ENCODE results near the gene SPATA31C2. TPM values are rescaled to one million over a fixed set of nuclear protein-coding genes. Genes with fewer than 3 reads are reported as not detected.
"Not testable (repeated sequence)": the region's sequence is repeated elsewhere in the genome, so short reads cannot be mapped to it uniquely, and the experiment has no call there.

The SPATA31C2 gene
- total RNA-seq: under 1 TPM in 1 of 5 experiments, not detected in 4; 0.17 TPM
- polyA plus RNA-seq: not detected
- total RNA-seq: not detected

DNA sequence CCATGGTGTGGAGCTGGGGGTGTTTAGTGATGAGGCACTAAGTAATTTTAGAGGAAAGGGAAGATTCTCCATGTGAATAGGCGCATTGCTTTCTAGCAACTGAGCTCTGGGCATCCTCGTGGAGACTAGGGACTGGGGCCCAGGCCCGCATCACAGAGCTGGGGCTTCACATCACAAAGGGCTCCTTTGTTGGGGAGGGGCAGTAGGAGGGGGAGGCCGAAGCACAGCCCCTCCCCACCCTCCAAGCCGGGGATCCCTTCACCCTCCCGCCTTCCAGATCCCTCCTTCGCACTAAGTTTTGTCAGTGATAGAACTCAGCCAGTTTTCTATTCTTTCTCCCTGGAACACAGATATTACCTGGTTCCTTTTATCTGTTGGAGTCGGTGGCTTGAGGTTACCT is at the start of gene SPATA31C2:
TSS of gene SPATA31C2 (minus strand) at position 101 of the 400 bp plus-strand sequence. CDS start at position 72, 29 bp downstream.
- DNase-seq; H3K27me3 ChIP-seq (ENCODE audit: control insufficient read depth in 2 of 2, insufficient read depth in 2 of 2, low read length in 2 of 2); H3K4me3 Mint-ChIP-seq; H3K9me3 ChIP-seq (ENCODE audit: control insufficient read depth in 2 of 3, low read length in 3 of 3); H3K4me1 ChIP-seq (ENCODE audit: control insufficient read depth in 2 of 2, insufficient read depth in 2 of 2, low read length in 2 of 2); intact Hi-C loops (cut with micrococcal nuclease); H3K36me3 Mint-ChIP-seq; CTCF ChIA-PET; H3K4me1 Mint-ChIP-seq; H3K9me3 Mint-ChIP-seq; H3K36me3 ChIP-seq (ENCODE audit: control insufficient read depth in 2 of 3, insufficient read depth in 3 of 3, low read length in 3 of 3); POLR2A ChIA-PET; H3K4me3 ChIP-seq (ENCODE audit: low read length); H3K27me3 Mint-ChIP-seq; ATAC-seq; H3K27ac ChIP-seq (ENCODE audit: low read depth, low read length); H3K27ac Mint-ChIP-seq: not testable (repeated sequence)

GRCh38 chr9:88187631-88188030 is 49.4 kb upstream of the SPATA31C2 start:
- peaks cover 0 to 15% (median 9%) of the 10 kb centered on the region in 11 donors for H3K9me3 Mint-ChIP-seq
- H3K4me1 ChIP-seq (ENCODE audit: control insufficient read depth in 2 of 2, insufficient read depth in 2 of 2, low read length in 2 of 2): no peaks in the 10 kb centered on the region
- H3K27ac ChIP-seq (ENCODE audit: low read depth, low read length): no peak overlapping the region
- no peak overlapping the region for H3K4me3 ChIP-seq (ENCODE audit: low read length)
- H3K27me3 ChIP-seq (ENCODE audit: control insufficient read depth in 2 of 2, insufficient read depth in 2 of 2, low read length in 2 of 2): peaks cover 0 to 3% of the 10 kb centered on the region in 2 donors
- ATAC-seq: no peak
- no peak overlapping the region for H3K27ac Mint-ChIP-seq
- H3K27me3 Mint-ChIP-seq: peaks cover 17 to 55% (median 30%) of the 10 kb centered on the region in 5 donors
- peaks cover 0 to 2% (median 0%) of the 10 kb centered on the region in 5 donors for H3K36me3 Mint-ChIP-seq
- ChIA-PET POLR2A (no interaction called here), CTCF (no interaction called here)
- intact Hi-C loops (cut with micrococcal nuclease): no loop called here
- DNase-seq: no peak
- H3K4me3 Mint-ChIP-seq: no peak overlapping the region
- H3K4me1 Mint-ChIP-seq: peaks cover 0 to 3% (median 0%) of the 10 kb centered on the region in 7 donors
- no peaks in the 10 kb centered on the region for H3K9me3 ChIP-seq (ENCODE audit: control insufficient read depth in 2 of 3, low read length in 3 of 3)
- no peaks in the 10 kb centered on the region for H3K36me3 ChIP-seq (ENCODE audit: control insufficient read depth in 2 of 3, insufficient read depth in 3 of 3, low read length in 3 of 3)

- Mint-ChIP-seq H3K4me1 (peaks cover 0 to 3% (median 0%) of the 10 kb centered on the region in 7 donors), H3K36me3 (peaks cover 0 to 2% (median 0%) of the 10 kb centered on the region in 5 donors), H3K27ac (no peak overlapping the region), H3K4me3 (no peak overlapping the region), H3K9me3 (peaks cover 0 to 15% (median 7%) of the 10 kb centered on the region in 11 donors), H3K27me3 (peaks cover 14 to 54% (median 32%) of the 10 kb centered on the region in 5 donors)
- ChIA-PET POLR2A (no interaction called here), CTCF (no interaction called here)
- H3K36me3 ChIP-seq (ENCODE audit: control insufficient read depth in 2 of 3, insufficient read depth in 3 of 3, low read length in 3 of 3): no peaks in the 10 kb centered on the region
- no peak overlapping the region for H3K4me3 ChIP-seq (ENCODE audit: low read length)
- no peaks in the 10 kb centered on the region for H3K4me1 ChIP-seq (ENCODE audit: control insufficient read depth in 2 of 2, insufficient read depth in 2 of 2, low read length in 2 of 2)
- DNase-seq: no peak
- peaks cover 0 to 3% of the 10 kb centered on the region in 2 donors for H3K27me3 ChIP-seq (ENCODE audit: control insufficient read depth in 2 of 2, insufficient read depth in 2 of 2, low read length in 2 of 2)
- no peak for ATAC-seq
- H3K9me3 ChIP-seq (ENCODE audit: control insufficient read depth in 2 of 3, low read length in 3 of 3): no peaks in the 10 kb centered on the region
- intact Hi-C loops (cut with micrococcal nuclease): no loop called here
- H3K27ac ChIP-seq (ENCODE audit: low read depth, low read length): no peak overlapping the region
Measured at GRCh38 chr9:88186495-88187110, 48.3 kb upstream of the SPATA31C2 start.

DNA sequence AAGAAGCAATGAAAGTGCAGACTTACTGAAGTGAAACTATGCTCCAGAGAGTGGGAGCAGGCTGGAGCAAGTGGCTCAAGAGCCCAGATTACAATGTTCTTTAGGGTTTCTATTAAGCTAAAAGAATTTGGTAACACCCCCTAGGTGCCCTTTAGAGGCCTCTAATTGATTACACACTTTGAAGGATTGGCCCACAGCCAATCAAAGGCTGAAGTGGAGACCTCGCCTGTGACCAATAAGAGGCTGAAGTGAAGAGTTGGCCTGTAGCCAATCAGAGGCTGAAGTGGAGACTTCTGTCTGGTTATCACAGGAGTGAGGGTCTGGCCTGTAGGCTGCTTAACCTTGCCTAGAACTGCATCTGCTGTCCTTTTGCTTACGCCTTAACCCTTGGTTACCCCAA is 46.7 kb upstream of the SPATA31C2 start:
- ChIA-PET CTCF (no interaction called here), POLR2A (no interaction called here)
- Mint-ChIP-seq H3K9me3 (peaks cover 0 to 4% (median 1%) of the 10 kb centered on the region in 11 donors), H3K4me1 (peaks cover 0 to 9% (median 2%) of the 10 kb centered on the region in 7 donors), H3K4me3 (no peak overlapping the region), H3K27me3 (peaks cover 15 to 44% (median 25%) of the 10 kb centered on the region in 5 donors), H3K36me3 (no peaks in the 10 kb centered on the region), H3K27ac (no peak overlapping the region)
- no peak overlapping the region for H3K27ac ChIP-seq (ENCODE audit: low read depth, low read length)
- no peaks in the 10 kb centered on the region for H3K4me1 ChIP-seq (ENCODE audit: control insufficient read depth in 2 of 2, insufficient read depth in 2 of 2, low read length in 2 of 2)
- no peaks in the 10 kb centered on the region for H3K36me3 ChIP-seq (ENCODE audit: control insufficient read depth in 2 of 3, insufficient read depth in 3 of 3, low read length in 3 of 3)
- peaks cover 0 to 3% of the 10 kb centered on the region in 2 donors for H3K27me3 ChIP-seq (ENCODE audit: control insufficient read depth in 2 of 2, insufficient read depth in 2 of 2, low read length in 2 of 2)
- ATAC-seq (no peak), DNase-seq (no peak)
- no peak overlapping the region for H3K4me3 ChIP-seq (ENCODE audit: low read length)
- H3K9me3 ChIP-seq (ENCODE audit: control insufficient read depth in 2 of 3, low read length in 3 of 3): no peaks in the 10 kb centered on the region
- intact Hi-C loops (cut with micrococcal nuclease): no loop called here

GRCh38 chr9:88183798-88184495 is 45.7 kb upstream of the SPATA31C2 start:
- Histone ChIP-seq H3K4me3 (ENCODE audit: low read length) (no peak overlapping the region), H3K27me3 (ENCODE audit: control insufficient read depth in 2 of 2, insufficient read depth in 2 of 2, low read length in 2 of 2) (peaks cover 0 to 3% of the 10 kb centered on the region in 2 donors), H3K36me3 (ENCODE audit: control insufficient read depth in 2 of 3, insufficient read depth in 3 of 3, low read length in 3 of 3) (no peaks in the 10 kb centered on the region), H3K9me3 (ENCODE audit: control insufficient read depth in 2 of 3, low read length in 3 of 3) (no peaks in the 10 kb centered on the region), H3K4me1 (ENCODE audit: control insufficient read depth in 2 of 2, insufficient read depth in 2 of 2, low read length in 2 of 2) (no peaks in the 10 kb centered on the region), H3K27ac (ENCODE audit: low read depth, low read length) (no peak overlapping the region)
- no peaks in the 10 kb centered on the region for H3K36me3 Mint-ChIP-seq
- no peak for ATAC-seq
- H3K9me3 Mint-ChIP-seq: peaks cover 0 to 6% (median 0%) of the 10 kb centered on the region in 11 donors
- intact Hi-C loops (cut with micrococcal nuclease): no loop called here
- H3K4me1 Mint-ChIP-seq: peaks cover 0 to 14% (median 7%) of the 10 kb centered on the region in 7 donors
- H3K4me3 Mint-ChIP-seq: no peak overlapping the region
- no peak for DNase-seq
- ChIA-PET CTCF (no interaction called here), POLR2A (no interaction called here)
- peaks cover 16 to 37% (median 22%) of the 10 kb centered on the region in 5 donors for H3K27me3 Mint-ChIP-seq
- no peak overlapping the region for H3K27ac Mint-ChIP-seq

DNA sequence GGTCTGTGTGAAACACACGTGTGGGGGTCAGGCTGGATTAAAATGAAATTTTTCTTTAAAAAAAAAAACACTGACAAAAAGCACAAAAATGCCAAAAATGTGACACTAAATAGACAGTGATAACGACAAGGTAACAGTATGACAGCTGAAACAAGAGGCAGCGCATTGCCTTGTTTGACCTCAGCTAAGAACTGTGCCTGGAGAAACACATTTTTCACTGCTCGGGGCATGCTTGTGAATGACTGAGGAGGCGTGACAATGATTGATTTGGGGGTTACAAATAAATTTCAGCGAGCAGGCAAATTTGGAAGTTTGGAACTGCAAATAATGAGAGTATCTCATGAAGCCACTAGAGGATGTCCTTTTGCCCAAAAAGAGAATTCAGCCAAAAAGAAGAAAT is 44.2 kb upstream of the SPATA31C2 start:
- POLR2A ChIA-PET: no interaction called here
- Mint-ChIP-seq H3K4me3 (no peak overlapping the region), H3K4me1 (peaks cover 0 to 21% (median 12%) of the 10 kb centered on the region in 7 donors), H3K9me3 (peaks cover 0 to 8% (median 0%) of the 10 kb centered on the region in 11 donors), H3K36me3 (no peaks in the 10 kb centered on the region), H3K27ac (no peak overlapping the region), H3K27me3 (peaks cover 16 to 39% (median 23%) of the 10 kb centered on the region in 5 donors)
- Histone ChIP-seq H3K27me3 (ENCODE audit: control insufficient read depth in 2 of 2, insufficient read depth in 2 of 2, low read length in 2 of 2) (peaks cover 0 to 3% of the 10 kb centered on the region in 2 donors), H3K9me3 (ENCODE audit: control insufficient read depth in 2 of 3, low read length in 3 of 3) (no peaks in the 10 kb centered on the region), H3K4me3 (ENCODE audit: low read length) (no peak overlapping the region), H3K36me3 (ENCODE audit: control insufficient read depth in 2 of 3, insufficient read depth in 3 of 3, low read length in 3 of 3) (no peaks in the 10 kb centered on the region), H3K27ac (ENCODE audit: low read depth, low read length) (no peak overlapping the region), H3K4me1 (ENCODE audit: control insufficient read depth in 2 of 2, insufficient read depth in 2 of 2, low read length in 2 of 2) (no peaks in the 10 kb centered on the region)
- no peak for ATAC-seq
- CTCF ChIA-PET: no interaction called here
- intact Hi-C loops (cut with micrococcal nuclease): no loop called here
- DNase-seq: no peak

Data from naive thymus-derived CD4-positive, alpha-beta T cell (primary cell).